ENCODE results near the gene TACR2.

The TACR2 gene

GRCh38 chr10:69418052-69418752 lies 1.5 kb upstream of the TACR2 start:
- DNase-seq, result no peak

DNA sequence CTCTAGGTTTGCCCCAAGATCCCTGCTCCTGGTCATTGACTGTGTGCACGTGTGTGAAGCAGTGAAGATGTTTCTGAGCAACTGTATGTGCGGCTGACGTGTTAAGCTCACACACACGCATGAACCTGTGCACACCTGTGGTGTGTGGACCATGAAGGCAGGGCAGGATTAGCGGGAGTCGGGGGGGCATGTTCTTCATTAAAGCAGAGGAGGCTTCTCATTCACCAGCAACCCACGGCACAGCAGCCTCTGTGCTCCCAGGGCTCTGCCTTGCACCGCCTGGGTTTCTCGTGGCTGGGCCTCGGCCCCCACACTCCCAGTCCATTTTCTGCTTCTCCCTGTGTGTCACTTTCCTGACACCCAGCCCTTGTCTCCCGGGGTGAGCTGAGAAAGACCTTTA lies 824 bp upstream of the TACR2 start:
- DNase-seq, result no peak

DNA sequence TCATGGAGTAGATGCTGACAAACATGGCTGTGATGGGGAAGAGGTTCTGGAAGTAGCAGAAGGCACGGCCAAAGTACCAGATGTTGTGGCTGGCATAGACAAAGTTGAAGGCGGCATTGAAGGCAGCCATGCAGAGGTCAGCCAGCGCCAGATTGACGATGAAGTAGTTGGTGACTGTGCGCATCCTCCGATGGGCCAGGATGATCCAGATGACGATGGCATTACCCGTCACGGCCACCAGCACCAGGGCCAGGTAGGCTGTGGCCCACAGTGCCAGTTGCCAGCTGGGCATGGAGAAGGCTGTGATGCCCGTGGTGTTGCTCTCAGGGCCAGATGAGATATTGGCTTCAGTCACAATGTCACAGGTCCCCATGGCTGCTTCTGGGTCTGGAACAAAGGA lies 767 bp downstream of the TACR2 start:
- no peak for DNase-seq

DNA sequence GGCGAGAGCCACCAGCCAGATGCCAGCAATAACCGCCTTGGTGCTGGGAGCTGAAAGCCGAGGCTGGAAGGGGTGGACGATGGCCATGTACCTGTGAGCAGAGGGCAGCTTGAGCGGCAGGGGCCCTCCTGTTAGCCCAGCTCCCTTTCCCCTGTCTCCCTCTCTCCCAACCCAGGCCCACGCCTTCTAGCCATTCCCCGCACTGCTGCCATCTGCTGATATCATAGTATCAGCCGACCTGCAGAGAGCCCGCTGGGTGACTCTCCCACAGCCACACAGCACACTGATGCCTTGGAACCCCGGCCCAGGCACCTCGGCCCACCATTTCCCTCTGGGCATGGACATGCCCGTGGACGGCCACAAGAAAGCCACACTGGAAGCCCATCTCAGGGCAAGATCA lies 1.7 kb downstream of the TACR2 start:
- DNase-seq, result no peak

GRCh38 chr10:69414036-69415018 lies 2.4 kb downstream of the TACR2 start:
- DNase-seq, result no peak

DNA sequence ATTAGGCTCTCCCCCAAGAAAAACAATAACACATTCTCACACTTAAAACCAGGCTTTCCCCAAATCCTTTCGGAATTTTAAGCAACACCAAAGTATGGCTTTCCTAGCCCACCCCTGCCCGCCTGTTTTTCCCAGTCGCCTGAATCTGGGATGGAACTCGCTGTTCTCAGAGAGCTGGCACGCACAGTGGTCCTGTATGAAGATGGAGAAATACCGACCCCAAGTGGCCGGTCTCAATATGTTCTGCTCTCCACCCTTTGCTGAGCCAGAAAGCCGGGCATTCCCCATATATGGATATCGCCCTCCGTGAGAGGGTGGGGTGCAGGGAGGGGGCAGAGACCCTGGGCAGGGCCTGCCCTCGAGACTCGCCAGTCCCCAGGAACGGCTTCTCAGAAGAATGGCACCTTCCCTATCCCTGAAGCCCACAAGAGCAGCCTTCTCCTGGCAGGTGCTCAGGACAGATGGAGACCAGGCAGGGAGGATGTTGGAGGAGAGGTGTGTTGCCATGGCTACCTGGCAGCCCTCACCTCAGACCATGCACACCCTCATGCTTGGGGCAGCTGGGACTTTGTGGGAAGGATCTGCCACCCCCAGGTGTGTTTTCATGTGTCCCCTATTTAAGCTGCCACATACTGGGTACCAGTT lies 3.4 kb downstream of the TACR2 start:
- peak; percentile 41 for DNase-seq

- DNase-seq, result no peak
These were observed 4.4 kb downstream of the TACR2 start for GRCh38 chr10:69412232-69412790.

- no peak for DNase-seq
These were observed 5.2 kb downstream of the TACR2 start for GRCh38 chr10:69411476-69411875.

GRCh38 chr10:69410487-69410886 lies 6.2 kb downstream of the TACR2 start:
- DNase-seq, result no peak

GRCh38 chr10:69409968-69410367 lies 6.8 kb downstream of the TACR2 start:
- peak; percentile 8 for DNase-seq

DNA sequence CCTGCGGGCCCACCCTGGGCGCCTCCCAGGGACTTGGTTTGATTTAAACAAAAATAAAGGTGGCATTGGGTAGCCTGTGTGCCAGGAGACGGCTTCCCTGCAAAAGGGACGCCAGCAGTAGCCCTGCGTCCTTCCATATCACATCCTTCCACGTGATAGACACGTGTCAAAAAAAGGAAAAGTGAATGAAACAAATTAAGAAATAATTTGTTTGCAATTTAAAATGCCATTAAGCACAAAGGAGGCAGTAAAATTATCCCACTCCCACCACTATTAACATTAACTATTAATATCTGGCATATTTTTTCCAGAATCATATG lies 7.6 kb downstream of the TACR2 start:
- no peak for DNase-seq

DNA sequence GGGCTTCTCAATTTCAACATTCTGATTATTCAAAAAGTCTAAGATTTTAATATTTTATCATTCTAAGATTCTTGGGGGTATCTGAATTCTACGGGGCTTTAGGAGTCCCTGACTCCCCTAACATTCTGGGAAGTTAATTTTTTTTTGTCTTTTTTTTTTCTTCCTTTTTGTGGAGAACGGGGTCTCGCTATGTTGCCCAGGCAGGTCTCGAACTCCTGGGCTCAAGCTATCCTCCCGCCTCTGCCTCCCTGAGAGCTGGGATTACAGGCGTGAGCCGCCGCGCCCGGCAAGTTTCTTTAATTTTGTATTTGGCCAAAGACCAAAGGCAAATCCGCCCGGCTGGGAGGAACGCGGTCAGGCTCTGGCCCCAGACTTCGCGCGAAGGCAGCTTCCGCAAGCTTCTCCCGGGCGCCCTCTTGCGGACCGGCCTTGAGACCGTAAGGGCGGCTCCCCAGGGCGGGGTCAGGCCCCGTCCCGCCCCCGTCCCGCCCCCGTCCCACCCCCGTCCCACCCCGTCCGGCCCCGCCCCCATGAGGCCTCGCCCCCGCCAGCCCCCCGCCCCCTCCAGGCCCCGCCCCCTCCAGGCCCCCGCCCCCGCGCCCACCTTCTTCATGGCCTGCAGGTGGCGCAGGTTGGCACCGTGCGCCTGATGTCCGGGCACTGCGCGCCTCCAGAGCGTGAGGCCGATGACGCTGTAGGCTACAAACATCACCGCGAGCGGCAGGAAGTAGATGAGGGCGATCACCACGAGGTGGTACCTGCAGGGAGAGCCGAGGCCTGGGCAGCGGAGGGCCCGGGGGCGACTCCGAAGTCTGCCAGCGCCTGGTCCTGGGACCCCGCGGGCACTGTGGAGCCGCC lies 8.2 kb downstream of the TACR2 start:
- DNase-seq, result peak; percentile 92

DNA sequence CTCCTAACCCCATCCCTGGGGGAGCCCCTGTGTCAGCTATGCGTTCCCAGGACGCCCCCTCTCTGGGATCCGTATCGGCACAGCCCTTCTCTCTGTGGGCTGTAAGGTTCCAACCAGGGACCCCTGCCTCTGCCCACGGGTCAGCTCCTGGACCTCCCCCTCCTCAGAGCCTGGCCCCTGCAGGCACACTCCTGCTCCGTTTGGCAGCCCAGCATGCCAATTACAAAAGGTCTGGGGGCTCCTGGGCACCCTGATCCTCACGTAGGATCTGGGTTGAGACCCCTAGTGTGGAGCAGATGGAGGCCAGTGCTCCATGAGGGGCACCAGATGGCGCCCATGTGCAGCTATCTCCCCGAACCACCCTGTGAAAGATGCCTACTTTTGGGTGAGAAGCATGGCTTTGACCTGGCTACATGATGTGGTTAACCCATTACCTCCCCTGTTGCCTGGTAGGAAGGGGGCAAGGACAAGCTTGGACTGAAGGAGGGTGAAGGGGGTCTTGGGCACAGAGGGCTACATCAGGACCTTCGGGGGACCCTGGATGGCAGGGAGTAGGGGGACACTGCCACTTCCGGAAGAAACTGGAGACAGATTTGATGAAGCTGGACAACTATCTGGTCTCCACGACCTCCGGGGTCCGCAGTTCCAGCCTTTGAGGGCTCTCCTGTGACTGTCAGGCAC lies 9.0 kb downstream of the TACR2 start:
- peak; percentile 40 for DNase-seq

DNA sequence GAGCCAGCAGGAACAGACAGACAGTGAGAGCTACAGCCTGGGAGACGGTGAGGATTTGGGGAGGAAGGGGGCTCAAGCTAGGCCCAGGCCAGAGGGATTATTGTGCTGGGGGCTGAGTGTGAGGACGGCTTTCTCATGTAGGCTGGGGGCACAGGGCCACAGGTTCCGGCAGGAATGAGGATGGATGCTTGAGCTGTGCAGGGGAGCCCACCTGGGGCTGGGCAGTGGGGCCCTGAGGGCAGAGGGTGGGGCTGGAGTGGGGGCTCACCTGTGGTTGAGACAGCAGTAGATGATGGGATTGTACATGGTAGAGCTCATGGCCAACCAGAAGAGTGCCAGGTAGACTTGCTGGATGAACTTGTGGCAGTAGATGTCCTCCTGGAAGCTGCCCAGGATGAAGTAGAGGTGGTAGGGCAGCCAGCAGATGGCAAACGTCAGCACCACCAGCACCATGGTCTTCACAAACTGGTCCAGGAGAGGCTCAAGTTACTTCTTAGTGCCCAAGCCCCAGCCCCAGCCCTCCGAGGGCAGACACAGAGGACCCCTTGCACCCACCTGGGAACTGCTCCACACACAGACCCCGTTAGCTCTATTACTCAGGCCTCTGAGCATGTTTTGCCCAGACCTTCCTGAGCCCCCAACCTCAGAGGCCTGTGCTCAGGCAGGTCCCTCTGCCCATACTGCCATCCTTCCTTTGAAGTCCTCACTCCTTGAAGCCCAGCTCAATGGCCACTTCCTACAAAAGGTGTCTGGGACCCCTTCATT lies 9.7 kb downstream of the TACR2 start:
- DNase-seq, result no peak

DNA sequence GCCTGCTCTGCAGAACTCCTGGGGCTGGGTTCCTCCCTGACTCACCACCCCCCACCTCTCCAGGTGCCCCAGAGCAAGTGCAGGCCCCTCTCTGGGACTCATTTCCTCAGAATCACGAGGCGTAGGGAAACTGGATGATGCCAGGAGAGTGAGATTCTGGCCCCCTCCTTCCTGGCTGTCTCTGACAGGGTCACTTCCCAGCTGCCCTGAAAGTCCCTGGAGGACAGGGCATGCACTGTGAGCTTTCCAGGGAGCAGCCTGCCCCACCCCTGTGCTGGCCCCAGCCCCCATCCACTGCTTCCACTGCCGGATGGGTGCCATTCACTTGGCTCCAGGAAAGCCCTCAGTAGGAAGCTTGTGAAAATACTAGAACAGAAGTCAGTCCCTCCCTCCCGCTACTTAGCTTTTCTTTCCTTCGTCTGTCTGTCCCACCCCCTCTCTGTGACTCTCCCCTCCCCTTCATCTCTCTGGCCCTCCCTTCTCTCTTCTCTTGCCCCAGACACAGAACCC lies 10.4 kb downstream of the TACR2 start:
- no peak for DNase-seq

DNA sequence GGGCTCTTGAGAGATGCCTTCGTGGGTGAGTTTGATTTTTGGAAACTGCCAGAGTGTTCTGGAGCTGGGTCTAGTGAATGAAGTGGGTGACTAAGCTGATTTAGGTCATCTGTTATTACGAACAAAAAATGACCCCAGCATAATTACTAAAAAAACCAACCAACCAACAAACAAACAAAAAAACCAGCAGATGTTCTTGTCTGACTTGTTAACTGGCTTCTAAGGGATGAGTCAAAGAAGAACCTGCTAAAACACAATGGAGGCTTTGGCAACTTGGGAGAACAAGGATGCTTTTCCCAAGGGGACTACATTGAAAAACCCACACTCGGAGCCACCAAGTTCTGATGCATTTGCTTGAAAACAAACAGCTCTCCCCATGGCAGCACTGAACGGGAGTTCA lies 11.5 kb downstream of the TACR2 start:
- DNase-seq, result no peak

GRCh38 chr10:69404786-69405185 lies 11.9 kb downstream of the TACR2 start:
- no peak for DNase-seq

DNA sequence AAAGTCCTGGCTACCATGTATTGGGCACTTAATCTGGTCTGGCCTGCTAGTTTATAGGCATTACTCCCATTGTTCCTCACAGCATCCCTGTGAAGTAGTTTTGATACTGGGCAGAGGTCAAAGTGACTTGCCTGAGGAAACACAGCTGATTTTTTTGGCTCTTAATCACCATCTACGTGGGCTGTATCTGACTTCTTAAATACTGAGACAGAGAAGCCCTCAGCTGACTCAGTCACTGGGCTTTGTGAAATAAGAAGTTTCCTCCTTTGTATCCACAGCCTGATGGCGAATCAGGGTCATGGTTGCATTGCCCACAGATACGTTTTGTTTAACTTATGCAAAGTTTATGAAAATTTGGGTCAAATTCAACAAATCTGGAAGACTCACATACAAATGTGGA lies 13.2 kb downstream of the TACR2 start:
- no peak for DNase-seq

- no peak for DNase-seq
These were observed 13.7 kb downstream of the TACR2 start for GRCh38 chr10:69403066-69403465.

- no peak for DNase-seq
These were observed 14.3 kb downstream of the TACR2 start for GRCh38 chr10:69402386-69402785.

DNA sequence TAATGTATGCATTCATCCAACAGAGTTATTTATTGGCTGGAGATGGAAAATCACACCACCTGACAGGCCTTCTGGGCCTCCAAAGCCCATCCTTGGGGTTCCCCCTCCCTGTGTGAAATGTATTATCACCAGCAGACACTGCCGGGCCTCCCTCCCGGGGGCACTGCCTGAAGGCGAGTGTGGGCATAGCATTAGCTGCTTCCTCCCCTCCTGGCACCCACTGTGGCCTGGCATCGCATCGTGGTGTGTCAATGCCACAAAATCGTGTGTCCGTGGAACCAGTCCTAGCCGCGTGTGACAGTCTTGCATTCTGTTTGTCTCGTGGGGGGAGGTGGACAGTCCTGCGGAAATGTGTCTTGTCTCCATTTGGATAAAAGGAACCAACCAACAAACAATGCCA lies 15.3 kb downstream of the TACR2 start:
- no peak for DNase-seq
